ENCODE data around the gene BACH2.

BACH2 gene

GRCh38 chr6:90020746-90021145, 275.9 kb downstream of the BACH2 start:
- no peak for DNase-seq

DNA sequence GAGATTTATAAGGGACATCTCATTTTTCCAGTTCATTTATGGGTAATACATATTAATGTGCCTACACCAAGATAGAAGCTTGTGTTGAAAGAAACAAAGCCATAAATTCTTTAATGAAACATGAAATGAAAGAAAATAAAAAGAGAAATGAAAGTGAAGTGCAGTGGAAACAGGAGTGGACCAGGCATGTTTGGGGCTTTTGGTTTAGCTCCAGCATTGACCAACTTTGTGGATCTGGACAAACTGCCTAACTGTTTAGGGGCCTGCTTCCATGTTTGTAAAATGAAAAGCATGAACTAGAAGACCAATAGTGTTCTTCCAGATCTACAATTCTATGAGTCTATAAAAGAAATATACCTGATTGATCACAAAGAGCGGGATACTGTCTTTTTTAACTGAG, 277.4 kb downstream of the BACH2 start:
- DNase-seq, result no peak

- DNase-seq, result no peak
Observed at GRCh38 chr6:90015883-90016282, 280.8 kb downstream of the BACH2 start.

- DNase-seq, result no peak
Observed at GRCh38 chr6:90008908-90009501, 287.6 kb downstream of the BACH2 start.

DNA sequence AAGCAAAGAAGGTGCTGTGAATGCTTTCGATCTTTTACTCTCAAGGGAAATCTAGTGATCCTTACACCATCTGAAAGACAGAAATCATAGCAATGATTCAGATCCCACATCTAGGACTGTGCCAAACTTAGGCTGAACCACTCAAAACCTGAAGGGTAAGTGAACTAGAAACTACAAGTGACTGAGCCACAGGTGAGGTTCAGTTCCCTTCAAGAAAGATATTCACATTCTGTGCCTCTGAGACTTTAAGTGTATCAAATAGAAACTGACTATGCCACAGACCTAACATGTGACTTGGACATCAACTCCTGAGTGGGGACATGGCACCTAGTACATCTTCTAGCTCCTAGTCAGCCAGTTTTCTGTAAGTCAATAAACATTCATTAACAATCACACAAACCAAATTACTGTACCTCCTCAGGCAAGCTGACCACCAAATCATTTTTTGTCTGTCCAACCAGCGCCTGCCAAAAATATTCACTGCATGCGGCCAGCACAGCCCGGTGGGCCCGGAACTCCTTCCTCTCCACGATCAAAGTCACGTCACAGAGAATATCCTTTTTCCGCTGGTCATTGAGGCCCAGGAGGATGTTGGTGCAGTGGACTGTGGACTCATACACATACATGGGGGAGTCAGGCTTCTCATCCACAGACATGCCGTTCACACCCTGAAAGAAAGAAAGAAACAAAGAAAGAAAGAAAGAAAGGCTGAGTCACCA, 288.3 kb downstream of the BACH2 start:
- no peak for DNase-seq

DNA sequence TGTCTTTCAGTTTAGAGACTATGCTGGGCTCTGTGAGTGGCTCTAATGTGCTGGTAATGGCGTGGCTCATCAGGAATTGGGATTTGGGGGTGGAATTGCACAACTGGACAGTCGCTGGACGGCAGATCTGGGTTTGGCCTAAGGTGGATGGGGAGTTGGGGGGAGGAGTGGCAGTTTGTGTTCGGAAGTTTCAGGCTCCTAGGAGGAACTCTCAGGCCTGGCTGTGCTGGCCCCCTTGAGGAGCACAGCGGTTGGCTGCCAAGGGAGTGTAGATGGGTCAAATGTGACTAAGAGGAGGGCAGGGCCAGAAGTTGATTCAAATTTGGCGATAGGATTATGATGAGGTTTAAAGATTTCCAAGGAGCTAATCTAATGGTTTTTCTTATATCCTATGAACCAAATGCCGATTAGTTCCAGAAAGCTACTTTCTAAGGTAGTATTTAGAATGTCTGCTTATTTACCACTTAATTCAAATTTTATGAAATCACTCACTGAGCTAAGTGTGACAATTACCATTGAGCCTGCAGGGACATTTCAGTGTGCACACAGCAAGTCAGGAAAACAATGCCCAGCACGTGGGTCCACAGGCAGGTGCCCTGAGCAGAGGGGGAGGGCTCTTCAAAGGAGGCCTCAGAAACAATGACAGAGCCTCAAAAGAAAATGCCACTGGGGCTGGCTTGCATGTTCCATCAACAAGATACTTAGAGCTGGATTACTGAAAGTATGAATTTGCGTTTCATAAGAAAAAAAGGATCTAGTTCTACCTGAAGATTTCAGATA, 291.4 kb downstream of the BACH2 start:
- no peak for DNase-seq

GRCh38 chr6:90004511-90004910, 292.1 kb downstream of the BACH2 start:
- no peak for DNase-seq

- DNase-seq, result no peak
Observed at GRCh38 chr6:90003941-90004340, 292.7 kb downstream of the BACH2 start.

DNA sequence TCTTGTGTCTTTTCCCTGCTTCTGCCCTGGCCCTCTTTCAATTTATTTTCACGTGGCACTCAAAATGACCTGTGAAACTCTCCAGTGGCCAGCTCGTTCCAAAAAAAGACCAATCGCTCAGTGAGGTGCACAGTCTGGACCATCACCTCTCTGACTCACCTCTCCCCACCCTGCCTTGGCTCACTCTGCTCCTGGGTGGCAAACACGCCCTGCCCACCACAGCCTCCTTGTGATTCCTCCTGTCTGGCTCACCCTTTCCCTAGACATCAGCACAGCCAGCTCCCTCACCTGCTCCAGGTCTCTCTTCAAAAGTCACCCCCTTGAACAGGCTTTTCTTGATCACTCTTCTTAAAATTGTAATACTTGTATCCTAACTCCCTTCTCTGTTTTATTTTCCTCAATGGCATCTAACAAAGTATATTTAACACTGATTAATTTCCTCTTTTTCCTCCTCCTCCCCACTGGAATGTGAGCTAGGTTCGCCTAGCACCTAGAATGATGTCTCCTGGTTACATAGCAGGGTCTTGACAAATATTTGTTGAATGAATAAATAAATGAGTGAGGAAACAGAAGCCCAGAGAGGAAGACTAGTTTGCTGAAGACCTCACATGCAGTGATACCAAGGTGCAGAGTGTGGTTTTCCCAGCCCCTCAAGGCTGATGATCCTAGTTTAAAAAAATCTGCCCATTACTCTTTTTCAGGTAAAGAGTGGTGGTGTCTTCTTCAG, 293.4 kb downstream of the BACH2 start:
- no peak for DNase-seq

DNA sequence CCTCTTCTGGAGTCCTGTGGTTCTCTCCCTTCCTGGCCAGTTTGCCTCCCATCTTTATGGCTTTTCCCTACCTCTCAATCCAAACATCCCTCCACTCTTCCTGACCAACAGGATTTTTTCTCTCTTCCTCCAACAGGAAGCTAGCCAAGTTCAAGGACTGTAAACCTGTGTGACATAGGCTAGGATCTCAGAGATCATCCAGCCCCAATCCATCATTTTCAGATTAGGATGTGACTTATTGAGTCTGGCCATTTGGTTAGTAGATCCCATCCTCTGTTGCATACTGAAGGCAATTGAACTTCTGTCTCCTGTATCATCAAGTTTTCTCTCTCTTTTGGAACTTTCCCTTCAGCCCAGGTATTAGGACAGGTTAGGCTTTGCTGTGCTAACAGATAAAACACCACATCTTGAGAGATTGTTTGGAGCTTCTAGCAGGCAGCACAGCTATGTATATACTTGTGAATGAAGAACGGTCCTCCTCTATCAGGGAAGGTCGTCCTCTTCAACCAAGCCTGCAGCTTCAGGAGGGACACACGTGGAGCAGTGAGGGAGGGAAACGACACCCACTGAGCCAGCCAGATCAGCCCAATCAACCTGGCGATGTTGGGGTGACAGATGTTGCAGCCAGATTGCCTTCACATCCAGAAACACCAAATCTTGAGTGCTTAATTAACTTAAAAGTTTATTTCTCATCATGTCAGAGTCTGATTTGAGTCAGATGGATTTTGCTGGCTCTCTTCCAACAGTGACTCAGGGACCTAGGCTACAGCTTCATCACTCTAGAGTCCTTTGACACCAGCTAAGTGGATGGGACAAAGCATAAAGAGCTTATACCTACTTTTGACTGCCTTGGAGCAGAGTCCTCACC, 295.5 kb downstream of the BACH2 start:
- DNase-seq, result no peak

DNA sequence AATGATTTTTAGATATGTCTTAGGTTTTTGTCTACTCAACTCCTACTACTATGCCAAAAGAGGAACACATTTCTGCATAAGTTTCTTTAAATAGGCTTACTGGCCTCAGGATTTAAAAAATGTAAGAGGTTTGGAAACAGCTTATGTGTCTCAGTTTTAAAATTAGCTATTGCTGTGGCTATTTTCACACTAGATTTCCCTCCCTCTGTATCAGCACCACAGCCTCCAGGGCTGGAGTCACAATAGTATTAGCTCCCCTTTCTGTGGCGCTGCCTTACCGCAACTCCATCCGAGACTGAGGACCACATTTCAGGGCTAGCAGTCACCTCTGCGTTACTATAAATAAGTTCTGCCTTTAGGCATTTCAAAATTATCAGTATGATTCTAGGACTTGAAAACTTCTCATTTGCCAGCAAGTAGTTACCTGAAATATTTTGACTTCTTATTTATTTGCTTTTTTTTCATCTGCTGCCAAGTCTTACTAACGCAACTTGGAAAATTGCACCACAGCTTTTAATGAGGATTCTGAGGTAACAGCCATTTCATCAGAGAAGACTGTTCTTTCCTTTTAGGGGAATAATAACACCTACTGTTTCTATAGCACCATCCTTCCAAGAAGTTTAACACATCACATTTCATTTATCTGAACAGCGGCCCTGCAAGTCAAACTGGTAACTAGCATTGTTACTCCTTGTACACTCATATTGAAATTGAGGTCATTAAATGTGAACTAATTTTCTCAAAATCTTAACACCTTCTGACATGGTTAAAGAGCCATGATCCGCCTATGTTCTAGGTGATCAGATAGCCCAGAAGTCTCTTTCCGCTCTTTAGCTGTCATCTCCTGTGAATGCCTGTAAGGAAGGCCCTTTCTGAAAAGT, 296.5 kb downstream of the BACH2 start:
- no peak for DNase-seq

- no peak for DNase-seq
Observed at GRCh38 chr6:89999154-89999553, 297.5 kb downstream of the BACH2 start.

DNA sequence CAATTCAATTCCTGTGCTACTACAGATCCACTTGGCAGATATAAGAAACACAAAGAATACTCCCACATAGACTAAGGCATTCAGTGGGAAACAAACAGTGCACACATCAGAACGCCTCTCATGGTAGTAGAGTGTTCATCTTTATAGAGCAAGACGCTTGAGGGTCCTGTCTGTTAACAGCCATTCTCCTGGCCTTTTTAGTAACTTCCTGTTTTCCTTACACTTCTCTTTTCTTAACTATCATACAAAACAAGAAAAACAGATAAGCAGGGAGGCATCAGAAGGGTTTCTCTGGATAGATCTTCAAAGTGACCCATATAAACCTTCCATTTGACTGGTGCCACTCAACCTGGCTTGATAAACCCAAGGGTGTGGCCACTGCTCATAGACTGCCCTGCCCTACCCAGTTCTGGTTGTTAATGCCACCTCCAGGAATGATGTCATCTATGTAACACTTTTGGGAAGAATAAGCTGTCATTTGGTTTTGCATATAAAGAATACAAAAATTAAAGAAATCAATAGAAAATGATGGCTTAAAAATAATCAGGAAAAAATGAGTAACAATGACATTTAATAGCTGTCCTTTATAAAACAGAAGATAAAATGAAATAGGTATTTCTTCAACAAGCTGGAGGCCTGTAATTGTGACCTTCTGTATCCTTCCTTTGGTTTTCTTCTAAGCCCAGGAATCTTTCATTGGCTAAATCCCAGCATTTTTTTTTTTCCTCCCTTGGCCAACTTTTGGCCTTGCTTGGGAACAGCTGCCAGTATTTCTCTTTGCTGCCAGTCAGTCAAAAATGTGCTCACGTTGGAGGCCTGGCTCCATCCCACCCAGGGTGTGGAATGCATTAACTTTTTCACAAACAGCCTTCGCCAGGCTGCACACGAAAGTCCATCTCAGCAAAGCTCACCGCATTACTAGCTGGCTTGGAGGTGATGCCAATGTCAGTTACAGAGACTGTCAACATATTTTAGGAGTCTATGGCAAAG, 298.9 kb downstream of the BACH2 start:
- DNase-seq, result no peak

DNA sequence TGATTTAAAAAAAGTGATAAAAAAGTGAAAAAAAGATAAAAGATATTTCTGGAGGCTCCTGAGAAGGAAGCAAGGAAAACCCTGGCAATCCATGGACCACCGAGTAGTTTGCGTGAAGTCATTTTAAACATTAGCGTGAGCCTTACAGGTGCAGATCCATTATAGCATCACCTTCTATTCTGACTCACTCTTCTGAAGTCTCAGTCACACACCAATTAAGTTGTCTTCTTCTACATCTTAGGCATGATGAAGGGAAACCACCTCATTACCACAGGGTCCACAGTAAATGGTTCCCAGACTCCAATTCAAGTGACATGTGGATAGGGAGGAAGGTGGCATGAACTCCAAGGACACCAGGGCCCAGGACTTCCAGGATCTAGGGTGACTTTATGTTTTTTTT, 303.2 kb downstream of the BACH2 start:
- DNase-seq, result no peak

- no peak for DNase-seq
Observed at GRCh38 chr6:89992818-89993217, 303.8 kb downstream of the BACH2 start.

DNA sequence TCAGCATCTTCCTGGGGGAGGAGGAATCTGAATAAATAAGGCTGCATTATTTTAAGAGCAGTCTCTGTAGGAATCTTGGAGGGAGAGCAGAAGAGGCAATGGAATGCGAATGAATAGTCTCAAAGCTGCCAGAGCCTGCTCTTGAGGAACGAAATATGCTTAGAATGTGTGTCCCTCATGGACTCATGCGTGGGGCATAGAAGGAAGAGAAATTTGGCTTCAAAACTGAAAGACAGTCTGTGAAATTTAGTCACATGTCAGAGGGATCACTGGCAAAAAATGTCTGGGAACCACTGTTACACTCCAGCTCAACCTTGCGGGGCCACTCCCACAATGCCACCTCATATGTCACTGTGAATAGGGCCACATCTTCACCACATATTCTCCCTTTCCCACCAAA, 306.9 kb downstream of the BACH2 start:
- no peak for DNase-seq

DNA sequence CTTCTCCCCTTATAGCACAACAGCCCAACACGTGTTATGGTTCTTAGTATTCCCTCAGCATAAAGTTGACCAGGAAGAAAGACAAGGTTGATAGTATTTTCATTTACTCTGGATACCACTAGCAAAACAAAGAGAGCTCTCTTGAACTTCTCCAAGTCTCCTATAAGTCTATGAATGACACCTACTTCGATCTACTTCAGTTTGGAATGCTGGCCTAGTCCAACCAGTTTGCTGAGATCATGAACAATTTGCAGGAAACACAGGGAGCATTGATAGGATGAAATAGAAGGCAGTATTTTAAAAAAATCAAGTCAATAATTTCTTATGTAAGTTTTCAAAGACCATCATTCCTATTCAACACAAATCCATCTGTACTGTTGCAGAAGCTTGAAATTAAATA, 308.8 kb downstream of the BACH2 start:
- no peak for DNase-seq

DNA sequence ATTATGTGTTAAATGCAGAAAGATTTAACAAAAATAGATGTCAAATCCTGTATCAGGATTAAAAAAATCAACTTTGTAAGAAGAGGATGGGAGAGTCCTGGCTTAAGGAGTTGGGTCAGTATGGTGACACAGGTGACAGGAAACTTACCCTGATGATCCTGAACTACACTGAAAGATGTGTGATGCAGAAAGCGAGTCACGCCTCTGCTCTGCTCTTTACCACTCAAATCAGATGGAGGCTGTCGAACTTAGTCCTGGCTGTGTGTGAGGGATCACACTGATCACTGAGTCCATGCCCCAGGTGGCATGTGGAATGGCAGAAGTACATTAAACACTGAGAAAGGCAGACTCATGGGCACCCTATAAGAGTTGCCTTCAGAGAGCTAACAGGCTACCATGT, 309.5 kb downstream of the BACH2 start:
- DNase-seq, result no peak

GRCh38 chr6:89986650-89987074, 310.0 kb downstream of the BACH2 start:
- DNase-seq, result no peak
